ENCODE results near the gene TAS2R39. TPM values are rescaled to one million over a fixed set of nuclear protein-coding genes. Genes with fewer than 3 reads are reported as not detected.
"Not testable (repeated sequence)": the region's sequence is repeated elsewhere in the genome, so short reads cannot be mapped to it uniquely, and the experiment has no call there.

The TAS2R39 gene
- total RNA-seq, 1 donor from 2014 or later, result not detected

GRCh38 chr7:143172354-143172753 is 10.9 kb upstream of the TAS2R39 start:
- no peak overlapping the region for H3K27ac Mint-ChIP-seq
- no peaks in the 10 kb centered on the region for H3K27me3 Mint-ChIP-seq (ENCODE audit: low read depth)
- peaks cover 16% of the 10 kb centered on the region for H3K9me3 Mint-ChIP-seq
- no peak overlapping the region for H3K4me3 Mint-ChIP-seq
- H3K4me1 Mint-ChIP-seq, result no peaks in the 10 kb centered on the region
- no peak for DNase-seq (ENCODE audit: low spot score in 2 of 2, unreplicated experiment in 2 of 2)
- TF ChIP-seq CTCF (IDR thresholded peaks at IDR 0.05; ENCODE audit: unreplicated experiment), result no peak
- H3K36me3 Mint-ChIP-seq, result no peaks in the 10 kb centered on the region

- no peaks in the 10 kb centered on the region for H3K36me3 Mint-ChIP-seq
- no peaks in the 10 kb centered on the region for H3K27me3 Mint-ChIP-seq (ENCODE audit: low read depth)
- no peak for TF ChIP-seq CTCF (IDR thresholded peaks at IDR 0.05; ENCODE audit: unreplicated experiment)
- DNase-seq (ENCODE audit: low spot score in 2 of 2, unreplicated experiment in 2 of 2), result no peak
- H3K27ac Mint-ChIP-seq, result no peak overlapping the region
- no peaks in the 10 kb centered on the region for H3K4me1 Mint-ChIP-seq
- H3K4me3 Mint-ChIP-seq, result no peak overlapping the region
- peaks cover 29% of the 10 kb centered on the region for H3K9me3 Mint-ChIP-seq
Observed at GRCh38 chr7:143176128-143176527, 7.1 kb upstream of the TAS2R39 start.

DNA sequence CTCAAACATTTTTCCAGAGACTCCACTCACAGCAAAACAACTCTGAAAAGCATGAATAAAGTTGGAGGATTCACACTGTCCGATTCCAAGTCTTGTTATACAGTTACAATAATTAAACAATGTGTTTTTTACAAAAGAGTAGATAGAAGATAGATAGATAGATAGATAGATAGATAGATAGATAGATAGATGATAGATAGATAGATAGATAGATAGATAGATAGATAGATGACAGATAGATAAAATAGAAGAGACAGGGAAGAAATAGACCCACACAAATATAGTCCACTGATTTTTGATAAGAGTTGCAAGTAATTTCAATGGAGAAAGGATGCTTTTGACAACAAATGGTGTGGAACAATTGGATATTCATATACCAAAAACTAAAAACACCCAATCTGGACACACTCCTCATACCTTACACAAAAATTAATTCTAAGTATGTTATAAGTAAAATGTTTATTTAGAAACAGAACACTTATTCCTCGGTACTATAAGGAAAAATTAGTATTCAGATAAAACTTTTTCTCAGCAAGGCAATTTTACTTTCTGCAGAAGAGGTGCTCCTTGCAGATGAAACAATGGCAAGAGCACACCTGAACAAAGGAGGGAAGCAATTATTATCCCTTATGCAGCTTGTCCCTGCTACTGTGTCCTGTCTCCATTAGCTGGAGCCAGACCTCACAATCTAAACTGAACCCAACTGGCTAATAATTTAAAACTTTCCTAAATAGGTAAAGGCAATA is 5.7 kb upstream of the TAS2R39 start:
- Mint-ChIP-seq H3K27me3 (ENCODE audit: low read depth) (no peaks in the 10 kb centered on the region), H3K27ac (no peak overlapping the region), H3K36me3 (no peaks in the 10 kb centered on the region)

GRCh38 chr7:143180771-143181170 is 2.4 kb upstream of the TAS2R39 start:
- peaks cover 33% of the 10 kb centered on the region for H3K9me3 Mint-ChIP-seq
- H3K36me3 Mint-ChIP-seq, H3K4me3 Mint-ChIP-seq: not testable (repeated sequence)

More for the DNA sequence above, 5.7 kb upstream of the TAS2R39 start:
- no peak overlapping the region for H3K4me3 Mint-ChIP-seq
- TF ChIP-seq CTCF (IDR thresholded peaks at IDR 0.05; ENCODE audit: unreplicated experiment), result no peak
- H3K4me1 Mint-ChIP-seq, result no peaks in the 10 kb centered on the region
- H3K9me3 Mint-ChIP-seq, result peaks cover 33% of the 10 kb centered on the region
- no peak for DNase-seq (ENCODE audit: low spot score in 2 of 2, unreplicated experiment in 2 of 2)

GRCh38 chr7:143181349-143181748 is 1.9 kb upstream of the TAS2R39 start:
- no peak overlapping the region for H3K4me3 Mint-ChIP-seq
- no peak for DNase-seq (ENCODE audit: low spot score in 2 of 2, unreplicated experiment in 2 of 2)
- no peaks in the 10 kb centered on the region for H3K4me1 Mint-ChIP-seq
- no peaks in the 10 kb centered on the region for H3K36me3 Mint-ChIP-seq
- H3K27ac Mint-ChIP-seq, result no peak overlapping the region
- TF ChIP-seq CTCF (IDR thresholded peaks at IDR 0.05; ENCODE audit: unreplicated experiment), result no peak
- H3K9me3 Mint-ChIP-seq, result peaks cover 33% of the 10 kb centered on the region
- peaks cover 12% of the 10 kb centered on the region for H3K27me3 Mint-ChIP-seq (ENCODE audit: low read depth)

More at GRCh38 chr7:143180771-143181170, 2.4 kb upstream of the TAS2R39 start:
- H3K27me3 Mint-ChIP-seq (ENCODE audit: low read depth), result peaks cover 12% of the 10 kb centered on the region
- not testable (repeated sequence) for DNase-seq (ENCODE audit: low spot score in 2 of 2, unreplicated experiment in 2 of 2); H3K27ac Mint-ChIP-seq; H3K4me1 Mint-ChIP-seq

DNA sequence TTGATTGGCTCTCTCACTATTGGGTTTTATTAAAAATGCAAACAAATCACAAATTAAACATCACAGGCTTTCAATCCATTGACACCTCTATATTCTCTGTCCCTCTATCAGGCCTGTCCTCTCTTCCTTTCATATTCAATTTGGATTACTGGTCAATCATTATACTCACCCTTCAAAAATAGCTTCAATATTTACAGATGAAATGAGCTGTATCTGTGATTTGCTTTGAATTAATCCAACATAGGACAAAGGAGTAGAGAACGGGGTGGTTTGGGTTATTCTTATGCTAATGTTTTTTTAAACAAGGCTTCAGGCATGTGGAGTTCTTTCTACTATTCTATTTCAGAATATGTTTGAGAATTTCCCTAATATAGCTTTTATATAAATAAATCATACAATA is 2.3 kb downstream of the TAS2R39 start:
- peaks cover 6% of the 10 kb centered on the region for H3K4me1 Mint-ChIP-seq

More for the DNA sequence above, 2.3 kb downstream of the TAS2R39 start:
- H3K9me3 Mint-ChIP-seq, result peaks cover 4% of the 10 kb centered on the region
- no peak overlapping the region for H3K27ac Mint-ChIP-seq
- H3K36me3 Mint-ChIP-seq, result no peaks in the 10 kb centered on the region
- no peak for DNase-seq (ENCODE audit: low spot score in 2 of 2, unreplicated experiment in 2 of 2)
- H3K4me3 Mint-ChIP-seq, result no peak overlapping the region
- TF ChIP-seq CTCF (IDR thresholded peaks at IDR 0.05; ENCODE audit: unreplicated experiment), result no peak
- H3K27me3 Mint-ChIP-seq (ENCODE audit: low read depth), result peaks cover 12% of the 10 kb centered on the region
